Colonic mucosa (tissue), 4 donors: ENCODE results near the gene ZNF480. TPM values are rescaled to one million over a fixed set of nuclear protein-coding genes. Genes with fewer than 3 reads are reported as not detected.
"Not testable (repeated sequence)": the region's sequence is repeated elsewhere in the genome, so short reads cannot be mapped to it uniquely, and the experiment has no call there.

ENCODE experiments used
- DNase-seq: peaks from one replicate; pipeline ENCODE4 v3.0.0-alpha.2; 2020
- H3K27ac ChIP-seq: fragments of 200-600 bp; one replicate; pipeline ENCODE4 v1.8.0; 2021
- H3K27me3 ChIP-seq: fragments of 200-600 bp; one replicate; pipeline ENCODE4 v1.8.0; 2021
- H3K36me3 ChIP-seq: fragments of 200-600 bp; one replicate; pipeline ENCODE4 v1.8.0; 2021
- H3K4me1 ChIP-seq: fragments of 200-600 bp; one replicate; pipeline ENCODE4 v1.8.0; 2021; ENCODE audit warnings: mild to moderate bottlenecking
- H3K4me3 ChIP-seq: fragments of 200-600 bp; one replicate; pipeline ENCODE4 v1.8.0; 2021
- H3K9ac ChIP-seq, 2 donors: one replicate each; pipeline ENCODE4 v1.7.0; 2013; ENCODE audit warnings: control low read depth in 2 of 2, low read depth in 2 of 2, low read length in 2 of 2
- H3K9me3 ChIP-seq: fragments of 200-600 bp; one replicate; pipeline ENCODE4 v1.8.0; 2021
- CTCF ChIP-seq: fragments of 200-600 bp; IDR thresholded peaks from one replicate; pipeline ENCODE4 v1.8.0; 2022; ENCODE audit warnings: antibody characterized with exemption, mild to moderate bottlenecking
- intact Hi-C: fragments of 100-400 bp; cut with DNase I; formaldehyde crosslinking; loops from one replicate; pipeline ENCODE4 v1.14.1; 2022
- total RNA-seq, 2 donors: library from RNA; stranded (reverse); fragmentation: NEBNext Ultra II Directional in 1 of 2; extraction: Animal tissue kit (Norgen Biotek cat#: 25700) in 1 of 2; gene quantifications; one replicate each; pipeline ENCODE4 v1.2.1, GENCODE V29; 2021
- donor health status: healthy.
- donor health status: DM: no; HTN: no; CAD: no.
- donor health status: DM: no; HTN: no; CAD: no.

Gene ZNF480
- total RNA-seq, 2 donors from 2014 or later = 13.2 TPM

- intact Hi-C loops = no loop called here
- Histone ChIP-seq H3K4me3 (no peak overlapping the region), H3K36me3 (no peaks in the 10 kb centered on the region), H3K27me3 (no peaks in the 10 kb centered on the region), H3K4me1 (no peaks in the 10 kb centered on the region), H3K27ac (no peak overlapping the region), H3K9me3 (no peaks in the 10 kb centered on the region), H3K9ac (no peak overlapping the region)
- TF ChIP-seq CTCF = no peak
- DNase-seq = no peak
These were observed 10.7 kb upstream of the ZNF480 start for GRCh38 chr19:52286256-52286655.

GRCh38 chr19:52291781-52292180 lies 5.2 kb upstream of the ZNF480 start:
- DNase-seq = no peak
- Histone ChIP-seq H3K9ac (no peak overlapping the region), H3K4me3 (no peak overlapping the region), H3K27me3 (no peaks in the 10 kb centered on the region), H3K4me1 (no peaks in the 10 kb centered on the region), H3K36me3 (no peaks in the 10 kb centered on the region), H3K9me3 (no peaks in the 10 kb centered on the region), H3K27ac (no peak overlapping the region)
- TF ChIP-seq CTCF = no peak
- intact Hi-C loops = no loop called here

- not testable (repeated sequence) for H3K9me3 ChIP-seq
These were observed 4.0 kb upstream of the ZNF480 start for GRCh38 chr19:52292946-52293345.

GRCh38 chr19:52296400-52296772 lies 583 bp upstream of the ZNF480 start:
- H3K27ac ChIP-seq = peak overlapping the region; percentile 69
- H3K27me3 ChIP-seq = no peaks in the 10 kb centered on the region
- H3K9ac ChIP-seq = peak overlapping the region; percentile 15 to 54
- H3K9me3 ChIP-seq = no peaks in the 10 kb centered on the region
- TF ChIP-seq CTCF = no peak
- DNase-seq = no peak
- no peaks in the 10 kb centered on the region for H3K4me1 ChIP-seq
- peaks cover 10% of the 10 kb centered on the region for H3K36me3 ChIP-seq
- intact Hi-C loops = no loop called here
- peak overlapping the region; percentile 70 for H3K4me3 ChIP-seq

More at GRCh38 chr19:52292946-52293345, 4.0 kb upstream of the ZNF480 start:
- H3K4me3 ChIP-seq, H3K9ac ChIP-seq, intact Hi-C loops, H3K27ac ChIP-seq, H3K4me1 ChIP-seq, H3K36me3 ChIP-seq, H3K27me3 ChIP-seq, DNase-seq: not testable (repeated sequence)

GRCh38 chr19:52297601-52298364 lies 814 bp downstream of the ZNF480 start:
- no peak for TF ChIP-seq CTCF
- intact Hi-C loops = no loop called here
- no peaks in the 10 kb centered on the region for H3K4me1 ChIP-seq
- H3K27me3 ChIP-seq = no peaks in the 10 kb centered on the region
- H3K4me3 ChIP-seq = peak overlapping the region; percentile 90
- H3K27ac ChIP-seq = peak overlapping the region; percentile 86
- H3K9ac ChIP-seq = peak overlapping the region; percentile 81 to 82
- H3K9me3 ChIP-seq = no peaks in the 10 kb centered on the region
- H3K36me3 ChIP-seq = peaks cover 20% of the 10 kb centered on the region
- DNase-seq = peak; percentile 19

- Histone ChIP-seq H3K27ac (no peak overlapping the region), H3K36me3 (peaks cover 3% of the 10 kb centered on the region), H3K4me1 (no peaks in the 10 kb centered on the region), H3K27me3 (no peaks in the 10 kb centered on the region), H3K9ac (no peak overlapping the region), H3K9me3 (peaks cover 9% of the 10 kb centered on the region), H3K4me3 (no peak overlapping the region)
- no peak for TF ChIP-seq CTCF
- no peak for DNase-seq
- intact Hi-C loops = no loop called here
These were observed 10.3 kb downstream of the ZNF480 start for GRCh38 chr19:52307275-52307674.
